ENCODE data around the gene LRRC43.

- TF ChIP-seq CTCF (IDR thresholded peaks at IDR 0.05) (no peak), EZH2 (IDR thresholded peaks at IDR 0.05) (no peak)
Observed at GRCh38 chr12:122244565-122245371, 61.8 kb downstream of the LRRC43 start.

Data from neural progenitor cell (in vitro differentiated cells).